ENCODE data around the gene COL26A1. TPM values are rescaled to one million over a fixed set of nuclear protein-coding genes. Genes with fewer than 3 reads are reported as not detected.

Gene COL26A1
- total RNA-seq, 1 donor from 2014 or later = not detected

DNA sequence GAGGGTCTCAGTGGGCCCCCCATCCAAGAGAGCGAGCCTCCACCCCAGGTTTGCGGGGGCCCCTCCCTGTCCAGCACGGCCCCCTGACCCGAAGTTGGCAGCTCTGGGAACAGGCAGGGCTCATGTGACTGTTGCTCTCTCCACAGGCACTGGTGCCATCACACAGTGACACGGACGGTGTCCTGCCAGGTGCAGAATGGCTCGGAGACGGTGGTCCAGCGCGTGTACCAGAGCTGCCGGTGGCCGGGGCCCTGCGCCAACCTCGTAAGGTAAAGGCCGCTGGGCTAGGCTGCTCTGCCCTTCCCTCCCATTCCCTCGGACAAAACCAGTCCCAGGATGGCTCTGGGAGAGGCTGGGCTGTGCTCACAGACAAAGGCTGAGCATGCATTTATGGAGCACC lies 57.2 kb downstream of the COL26A1 start:
- ATAC-seq (ENCODE audit: low read depth) (no peak), DNase-seq (no peak)
- TF ChIP-seq, protein P1, sequence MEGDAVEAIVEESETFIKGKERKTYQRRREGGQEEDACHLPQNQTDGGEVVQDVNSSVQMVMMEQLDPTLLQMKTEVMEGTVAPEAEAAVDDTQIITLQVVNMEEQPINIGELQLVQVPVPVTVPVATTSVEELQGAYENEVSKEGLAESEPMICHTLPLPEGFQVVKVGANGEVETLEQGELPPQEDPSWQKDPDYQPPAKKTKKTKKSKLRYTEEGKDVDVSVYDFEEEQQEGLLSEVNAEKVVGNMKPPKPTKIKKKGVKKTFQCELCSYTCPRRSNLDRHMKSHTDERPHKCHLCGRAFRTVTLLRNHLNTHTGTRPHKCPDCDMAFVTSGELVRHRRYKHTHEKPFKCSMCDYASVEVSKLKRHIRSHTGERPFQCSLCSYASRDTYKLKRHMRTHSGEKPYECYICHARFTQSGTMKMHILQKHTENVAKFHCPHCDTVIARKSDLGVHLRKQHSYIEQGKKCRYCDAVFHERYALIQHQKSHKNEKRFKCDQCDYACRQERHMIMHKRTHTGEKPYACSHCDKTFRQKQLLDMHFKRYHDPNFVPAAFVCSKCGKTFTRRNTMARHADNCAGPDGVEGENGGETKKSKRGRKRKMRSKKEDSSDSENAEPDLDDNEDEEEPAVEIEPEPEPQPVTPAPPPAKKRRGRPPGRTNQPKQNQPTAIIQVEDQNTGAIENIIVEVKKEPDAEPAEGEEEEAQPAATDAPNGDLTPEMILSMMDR (IDR thresholded peaks at IDR 0.05) = no peak
- Mint-ChIP-seq H3K27me3 (peaks cover 3% of the 10 kb centered on the region), H3K36me3 (ENCODE audit: low read depth) (no peaks in the 10 kb centered on the region), H3K4me1 (no peaks in the 10 kb centered on the region), H3K27ac (no peak overlapping the region), H3K4me3 (no peak overlapping the region), H3K9me3 (no peaks in the 10 kb centered on the region)
- ChIA-PET POLR2A (no interaction called here), CTCF (no interaction called here)
- intact Hi-C loops (cut with micrococcal nuclease) = no loop called here

DNA sequence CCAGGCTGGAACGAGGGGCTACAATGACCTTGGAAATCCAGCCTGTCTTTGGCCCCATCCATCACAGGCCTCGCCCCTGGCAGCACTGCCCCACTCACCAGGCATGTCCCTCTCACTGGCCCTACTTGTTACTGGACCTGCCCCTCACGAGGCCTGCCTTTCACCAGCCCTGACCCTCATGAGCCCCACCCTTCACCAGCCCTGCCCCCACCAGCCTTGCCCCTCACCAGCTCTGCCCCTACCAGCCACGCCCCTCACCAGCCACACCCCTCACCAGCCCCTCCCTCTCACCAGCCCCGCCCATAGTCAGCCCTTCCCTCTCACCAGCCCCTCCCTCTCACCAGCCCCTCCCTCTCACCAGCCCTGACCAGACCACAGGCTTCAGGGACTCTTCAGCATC lies 57.8 kb downstream of the COL26A1 start:
- Mint-ChIP-seq H3K9me3 (no peaks in the 10 kb centered on the region), H3K36me3 (ENCODE audit: low read depth) (no peaks in the 10 kb centered on the region), H3K27ac (no peak overlapping the region), H3K27me3 (peaks cover 3% of the 10 kb centered on the region), H3K4me1 (no peaks in the 10 kb centered on the region), H3K4me3 (no peak overlapping the region)
- intact Hi-C loops (cut with micrococcal nuclease) = no loop called here
- CTCF ChIA-PET = no interaction called here
- POLR2A ChIA-PET = no interaction called here
- TF ChIP-seq, protein P1 (IDR thresholded peaks at IDR 0.05) = no peak
- DNase-seq = no peak
- no peak for ATAC-seq (ENCODE audit: low read depth)

DNA sequence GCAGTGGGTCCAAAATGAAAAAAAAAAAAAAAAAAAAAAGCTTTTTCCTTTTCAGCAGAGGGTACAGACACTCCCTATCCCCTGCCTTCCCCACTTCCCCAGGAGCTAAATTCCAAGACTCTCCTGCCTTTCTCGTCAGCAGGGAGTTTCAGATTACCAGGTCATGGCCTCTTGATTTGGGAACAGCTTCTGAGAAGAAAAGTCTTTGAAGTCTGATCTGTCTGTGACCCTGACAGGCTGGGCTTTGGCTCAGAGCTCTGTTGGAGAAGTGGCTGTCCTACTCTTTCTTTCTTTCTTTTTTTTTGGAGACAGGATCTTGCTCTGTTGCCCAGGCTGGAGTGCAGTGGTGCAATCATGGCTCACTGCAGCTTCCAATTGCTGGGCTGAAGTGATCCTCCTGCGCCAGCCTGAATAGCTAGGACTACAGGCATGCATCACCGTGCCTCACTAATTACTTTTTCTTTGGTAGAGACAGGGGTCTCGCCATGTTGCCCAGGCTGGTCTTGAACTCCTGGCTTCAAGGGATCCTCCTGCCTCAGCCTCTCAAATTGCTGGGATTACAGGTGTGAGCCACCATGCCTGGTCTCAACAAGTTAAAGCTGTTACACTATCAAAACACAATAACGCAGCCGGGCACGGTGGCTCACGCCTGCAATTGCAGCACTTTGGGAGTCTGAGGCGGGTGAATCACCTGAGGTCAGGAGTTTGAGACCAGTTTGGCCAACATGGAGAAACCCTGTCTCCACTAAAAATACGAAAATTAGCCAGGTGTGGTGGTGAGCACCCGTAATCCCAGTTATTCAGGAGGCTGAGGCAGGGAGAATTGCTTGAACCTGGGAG lies 59.9 kb downstream of the COL26A1 start:
- Mint-ChIP-seq H3K9me3 (peaks cover 3% of the 10 kb centered on the region), H3K27ac (no peak overlapping the region), H3K4me1 (peaks cover under 1% of the 10 kb centered on the region), H3K36me3 (ENCODE audit: low read depth) (no peaks in the 10 kb centered on the region), H3K4me3 (no peak overlapping the region), H3K27me3 (peaks cover 3% of the 10 kb centered on the region)
- DNase-seq (no peak), ATAC-seq (ENCODE audit: low read depth) (no peak)
- ChIA-PET POLR2A (no interaction called here), CTCF (interaction anchor here (1.0 kb wide), 1 partner anchor 11 kb away, joined by 3 read pairs; no protein-coding TSS in a partner anchor)
- TF ChIP-seq, protein P1 (IDR thresholded peaks at IDR 0.05) = no peak
- intact Hi-C loops (cut with micrococcal nuclease) = no loop called here

DNA sequence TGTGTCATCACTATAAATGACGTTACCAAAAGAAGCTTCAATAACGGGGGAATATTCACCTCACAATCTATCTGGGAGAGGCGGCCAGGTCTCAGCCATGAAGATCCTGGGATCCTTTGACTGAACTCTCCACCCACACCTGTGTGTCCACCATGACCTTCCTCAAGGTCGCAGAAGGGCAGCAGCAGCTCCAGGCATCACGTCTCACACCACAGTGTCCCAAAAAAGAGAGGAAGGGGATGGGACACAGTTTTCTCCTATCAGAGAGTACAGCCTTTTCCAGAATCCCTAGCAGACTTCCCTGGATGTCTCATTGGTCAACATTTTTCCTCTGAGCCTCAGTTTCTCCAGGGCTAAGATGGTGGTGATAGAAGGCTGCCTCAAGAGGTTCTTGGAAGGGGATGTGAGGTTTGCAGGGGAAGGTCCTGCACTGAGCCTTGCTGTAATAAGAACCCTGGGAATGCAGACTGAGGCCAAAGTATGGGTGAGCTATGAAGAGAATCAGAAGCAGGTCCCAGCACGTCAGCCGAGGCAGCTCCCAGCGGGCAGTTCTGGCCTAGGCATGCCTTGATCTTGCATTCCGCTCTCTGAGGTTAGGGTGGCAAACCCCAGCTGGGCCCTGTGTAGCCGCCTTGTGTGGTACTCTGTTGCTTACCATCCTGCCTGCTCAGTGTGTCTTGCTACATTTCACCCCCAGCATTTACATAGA lies 63.8 kb downstream of the COL26A1 start:
- H3K4me1 Mint-ChIP-seq = peaks cover 21% of the 10 kb centered on the region
- intact Hi-C loops (cut with micrococcal nuclease) = no loop called here
- CTCF ChIA-PET = no interaction called here
- POLR2A ChIA-PET = no interaction called here
- peaks cover 3% of the 10 kb centered on the region for H3K27me3 Mint-ChIP-seq
- TF ChIP-seq, protein P1 (IDR thresholded peaks at IDR 0.05) = no peak
- no peak overlapping the region for H3K27ac Mint-ChIP-seq
- no peak for DNase-seq
- H3K4me3 Mint-ChIP-seq = no peak overlapping the region
- H3K9me3 Mint-ChIP-seq = peaks cover 3% of the 10 kb centered on the region
- no peak for ATAC-seq (ENCODE audit: low read depth)
- no peaks in the 10 kb centered on the region for H3K36me3 Mint-ChIP-seq (ENCODE audit: low read depth)

DNA sequence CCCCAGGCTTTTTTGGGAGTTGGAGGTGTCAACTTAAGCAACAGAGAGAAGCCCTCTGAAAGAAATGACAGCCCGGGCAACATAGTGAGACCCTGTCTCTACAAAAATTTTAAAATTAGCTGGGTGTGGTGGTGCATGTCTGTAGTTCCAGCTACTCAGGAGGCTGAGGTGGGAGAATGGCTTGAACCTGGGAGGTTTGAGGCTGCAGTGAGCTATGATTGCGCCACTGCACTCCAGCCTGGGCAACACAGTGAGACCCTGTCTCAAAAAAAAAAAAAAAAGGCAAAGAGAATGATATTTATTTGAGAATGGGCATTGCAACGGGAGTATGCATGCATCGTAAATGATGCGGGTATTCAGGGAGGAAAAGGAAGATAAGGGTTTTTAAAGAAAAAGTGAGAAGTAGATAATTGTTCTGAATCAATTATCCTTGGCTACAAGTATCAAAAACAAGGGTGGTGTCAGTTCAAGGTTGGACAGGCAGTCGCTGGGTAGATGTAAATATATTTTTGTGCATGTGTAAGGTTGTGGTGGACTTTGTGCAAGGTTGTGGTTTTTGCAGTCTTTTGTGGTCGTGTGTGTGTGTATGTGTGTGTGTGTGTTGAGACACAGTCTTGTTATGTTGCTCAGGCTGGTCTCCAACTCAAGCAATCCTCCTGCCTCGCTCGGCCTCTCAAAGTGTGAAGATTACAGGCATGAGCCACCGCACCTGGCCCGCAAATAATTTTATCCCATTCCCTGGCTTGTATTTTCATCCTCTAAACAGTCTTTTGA lies 65.6 kb downstream of the COL26A1 start:
- no peaks in the 10 kb centered on the region for H3K36me3 Mint-ChIP-seq (ENCODE audit: low read depth)
- intact Hi-C loops (cut with micrococcal nuclease) = no loop called here
- POLR2A ChIA-PET = no interaction called here
- ATAC-seq (ENCODE audit: low read depth) (no peak), DNase-seq (no peak)
- peaks cover 11% of the 10 kb centered on the region for H3K27me3 Mint-ChIP-seq
- TF ChIP-seq, protein P1 (IDR thresholded peaks at IDR 0.05) = no peak
- H3K4me1 Mint-ChIP-seq = peaks cover 21% of the 10 kb centered on the region
- CTCF ChIA-PET = no interaction called here
- peak overlapping the region; percentile 5 for H3K4me3 Mint-ChIP-seq
- H3K9me3 Mint-ChIP-seq = peaks cover 3% of the 10 kb centered on the region
- no peak overlapping the region for H3K27ac Mint-ChIP-seq

Measured in activated B cell treated with CpG ODN at 0.5 μM for 24 hours (primary cell).